DND-41 (cell line): Measurements from ENCODE around the gene CD80.

Experiments used
- ATAC-seq: fragments of 200-7000 bp; cut with Tn5 transposase; 3 replicates; pipeline ENCODE4 v1.9.1; 2021; ENCODE audit warnings: low read depth; ENCODE audit not compliant: insufficient read depth
- DNase-seq: peaks from one replicate; pipeline ENCODE4 v3.0.0-alpha.2; 2020
- H2AFZ ChIP-seq: 2 replicates; pipeline ENCODE4 v1.6.0; 2012; ENCODE audit warnings: low read depth, low read length
- H3K27ac ChIP-seq: 2 replicates; pipeline ENCODE4 v1.5.1; 2012; ENCODE audit warnings: low read length, inconsistent platforms
- H3K27me3 ChIP-seq: fragments of 200-600 bp; sonication (generic); 2 replicates; pipeline ENCODE4 v1.6.0; 2012; ENCODE audit warnings: low read length, mild to moderate bottlenecking, inconsistent platforms; ENCODE audit not compliant: insufficient read depth, poor library complexity
- H3K36me3 ChIP-seq: 2 replicates; pipeline ENCODE4 v1.5.1; 2012; ENCODE audit warnings: low read length, inconsistent platforms; ENCODE audit not compliant: insufficient read depth
- H3K4me1 ChIP-seq: 2 replicates; pipeline ENCODE4 v1.5.1; 2012; ENCODE audit warnings: mild to moderate bottlenecking, low read length; ENCODE audit not compliant: insufficient read depth
- H3K4me2 ChIP-seq: 2 replicates; pipeline ENCODE4 v1.6.0; 2012; ENCODE audit warnings: mild to moderate bottlenecking, moderate library complexity, low read length, inconsistent platforms; ENCODE audit not compliant: insufficient read depth
- H3K4me3 ChIP-seq, 2 experiments: fragments of 200-600 bp in 1 of 2; shearing (Covaris generic) in 1 of 2; 2 replicates each; pipeline ENCODE4 v1.5.1; 2012 to 2016; ENCODE audit warnings: inconsistent platforms in 2 of 2, low read length in 2 of 2, mild to moderate bottlenecking in 2 of 2, low read depth in 1 of 2, moderate library complexity in 1 of 2
- H3K79me2 ChIP-seq: 2 replicates; pipeline ENCODE4 v1.6.0; 2012; ENCODE audit warnings: low read length, inconsistent platforms; ENCODE audit not compliant: insufficient read depth
- H3K9ac ChIP-seq: 2 replicates; pipeline ENCODE4 v1.6.0; 2012; ENCODE audit warnings: low read depth, mild to moderate bottlenecking, inconsistent platforms, low read length, moderate library complexity
- H3K9me3 ChIP-seq: 2 replicates; pipeline ENCODE4 v1.5.1; 2012; ENCODE audit warnings: low read length, moderate library complexity, mild to moderate bottlenecking, inconsistent platforms; ENCODE audit not compliant: insufficient read depth, severe bottlenecking
- H4K20me1 ChIP-seq: 2 replicates; pipeline ENCODE4 v1.6.0; 2012; ENCODE audit warnings: low read length; ENCODE audit not compliant: insufficient read depth
- CTCF ChIP-seq: IDR thresholded peaks from 2 replicates; pipeline ENCODE4 v1.5.1; 2012; ENCODE audit warnings: borderline replicate concordance, low read length, moderate library complexity, mild to moderate bottlenecking; ENCODE audit not compliant: poor library complexity, severe bottlenecking; ENCODE audit errors: extremely low read depth
- EZH2 ChIP-seq: IDR thresholded peaks from 3 replicates; pipeline ENCODE4 v1.6.1; 2012; ENCODE audit warnings: borderline replicate concordance, low read depth, mild to moderate bottlenecking, moderate library complexity, low read length, inconsistent platforms; ENCODE audit not compliant: severe bottlenecking

Gene CD80

GRCh38 chr3:119590706-119591105 is 31.3 kb upstream of the CD80 start:
- DNase-seq (no peak), ATAC-seq (no peak)
- Histone ChIP-seq H3K36me3 (no peaks in the 10 kb centered on the region), H4K20me1 (no peaks in the 10 kb centered on the region), H3K4me2 (no peak overlapping the region), H3K9ac (no peak overlapping the region), H3K27me3 (no peaks in the 10 kb centered on the region), H3K9me3 (peaks cover 2% of the 10 kb centered on the region), H3K27ac (no peak overlapping the region), H3K79me2 (no peaks in the 10 kb centered on the region), H3K4me1 (no peaks in the 10 kb centered on the region), H3K4me3 (no peak overlapping the region), H2AFZ (no peak overlapping the region)
- TF ChIP-seq EZH2 = no peak
- TF ChIP-seq CTCF = no peak

DNA sequence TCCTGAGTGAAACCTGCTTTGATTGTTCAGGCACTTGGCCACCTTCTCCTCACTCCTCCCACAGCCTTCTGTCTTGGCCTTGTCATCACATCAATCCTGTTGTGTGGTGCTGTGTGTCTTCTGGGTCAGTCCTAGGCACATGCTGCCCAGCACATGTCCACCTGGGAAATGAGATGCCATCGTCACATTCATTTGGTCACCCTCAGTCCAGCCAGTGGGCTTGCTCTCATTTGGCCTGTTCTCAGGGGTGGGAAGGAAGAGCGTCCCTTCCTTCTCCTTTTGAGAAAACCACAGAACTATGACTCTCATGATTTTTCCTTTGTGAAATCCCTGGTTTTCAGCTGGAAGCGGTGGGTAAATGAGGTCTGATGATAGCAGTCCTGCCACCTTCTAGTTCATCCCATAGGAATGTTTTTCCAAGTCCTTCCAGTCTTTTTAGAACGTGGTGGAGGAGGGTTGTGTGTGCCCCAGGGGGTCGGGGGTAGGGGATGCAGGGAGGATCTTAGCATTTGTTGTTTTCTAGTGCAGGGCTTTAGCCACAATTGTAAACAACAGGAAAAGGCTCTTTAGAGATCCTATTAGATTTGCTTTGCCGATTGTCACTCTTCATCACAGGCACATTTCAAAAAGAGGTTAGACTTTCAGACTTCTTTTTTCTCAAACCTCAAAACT is 29.8 kb upstream of the CD80 start:
- Histone ChIP-seq H2AFZ (no peak overlapping the region), H3K4me2 (no peak overlapping the region), H3K4me1 (no peaks in the 10 kb centered on the region), H3K79me2 (no peaks in the 10 kb centered on the region), H3K36me3 (no peaks in the 10 kb centered on the region), H4K20me1 (no peaks in the 10 kb centered on the region), H3K9me3 (peaks cover 2% of the 10 kb centered on the region), H3K27ac (no peak overlapping the region), H3K27me3 (no peaks in the 10 kb centered on the region), H3K9ac (no peak overlapping the region), H3K4me3 (no peak overlapping the region)
- TF ChIP-seq CTCF (no peak), EZH2 (no peak)
- DNase-seq = no peak
- ATAC-seq = no peak

GRCh38 chr3:119588112-119588511 is 28.7 kb upstream of the CD80 start:
- Histone ChIP-seq H3K79me2 (no peaks in the 10 kb centered on the region), H3K4me2 (no peak overlapping the region), H3K27ac (no peak overlapping the region), H2AFZ (no peak overlapping the region), H3K4me3 (no peak overlapping the region), H3K4me1 (no peaks in the 10 kb centered on the region), H3K9ac (no peak overlapping the region), H3K27me3 (no peaks in the 10 kb centered on the region), H3K36me3 (no peaks in the 10 kb centered on the region), H3K9me3 (peaks cover 2% of the 10 kb centered on the region), H4K20me1 (no peaks in the 10 kb centered on the region)
- TF ChIP-seq CTCF (no peak), EZH2 (no peak)
- DNase-seq = no peak
- ATAC-seq = no peak
